Astrocyte of the cerebellum (primary cell): ENCODE results near the gene ADAMTS8.
A peak's percentile ranks its signal among the peaks of the same experiment; 100 is the strongest.

Experiments used
- DNase-seq: peaks from one replicate; pipeline ENCODE4 v3.0.0-alpha.2; 2011; ENCODE audit warnings: low read depth
- H3K4me3 ChIP-seq: 2 replicates; pipeline ENCODE4 v1.5.1; 2011; ENCODE audit warnings: mild to moderate bottlenecking, low read depth, low read length, moderate library complexity
- CTCF ChIP-seq: IDR thresholded peaks from 2 replicates; pipeline ENCODE4 v1.5.1; 2012; ENCODE audit warnings: low read length, low read depth, moderate library complexity, mild to moderate bottlenecking; ENCODE audit errors: missing control alignments
- in situ Hi-C: cut with HindIII; loops from 2 replicates; pipeline ENCODE4 v1.10.0; 2017; ENCODE audit warnings: low sequenced_read_pairs

Gene ADAMTS8

GRCh38 chr11:130408401-130408890, 20.0 kb downstream of the ADAMTS8 start:
- in situ Hi-C loops = no loop called here
- no peak for DNase-seq
- no peak for TF ChIP-seq CTCF
- H3K4me3 ChIP-seq = no peak overlapping the region

GRCh38 chr11:130407978-130408377, 20.4 kb downstream of the ADAMTS8 start:
- DNase-seq = no peak
- no peak for TF ChIP-seq CTCF
- in situ Hi-C loops = no loop called here
- no peak overlapping the region for H3K4me3 ChIP-seq

- no peak for TF ChIP-seq CTCF
- in situ Hi-C loops = no loop called here
- H3K4me3 ChIP-seq = no peak overlapping the region
- no peak for DNase-seq
Measured at GRCh38 chr11:130405428-130405827, 23.0 kb downstream of the ADAMTS8 start.

GRCh38 chr11:130404727-130405126, 23.7 kb downstream of the ADAMTS8 start:
- H3K4me3 ChIP-seq = no peak overlapping the region
- DNase-seq = no peak
- in situ Hi-C loops = no loop called here
- TF ChIP-seq CTCF = no peak

- no peak overlapping the region for H3K4me3 ChIP-seq
- no peak for DNase-seq
- no peak for TF ChIP-seq CTCF
- in situ Hi-C loops = no loop called here
Measured at GRCh38 chr11:130403967-130404366, 24.4 kb downstream of the ADAMTS8 start.

GRCh38 chr11:130403271-130403804, 25.1 kb downstream of the ADAMTS8 start:
- no peak for TF ChIP-seq CTCF
- DNase-seq = peak; percentile 81
- in situ Hi-C loops = no loop called here
- H3K4me3 ChIP-seq = no peak overlapping the region
